ENCODE results near the gene POU3F1. TPM values are rescaled to one million over a fixed set of nuclear protein-coding genes. Genes with fewer than 3 reads are reported as not detected.
"Not testable (repeated sequence)": the region's sequence is repeated elsewhere in the genome, so short reads cannot be mapped to it uniquely, and the experiment has no call there.

Gene POU3F1
- total RNA-seq, 1 donor from 2014 or later = under 0.01 TPM

- DNase-seq (ENCODE audit: low read depth in 2 of 2) = peak in 1 of 2 donors; percentile 47
Measured at GRCh38 chr1:38047603-38048141, 1.1 kb upstream of the POU3F1 start.

- DNase-seq (ENCODE audit: low read depth in 2 of 2) = peak; percentile 12 to 86
Measured at GRCh38 chr1:38046884-38047602, 450 bp upstream of the POU3F1 start.

- no peak for DNase-seq (ENCODE audit: low read depth in 2 of 2)
Measured at GRCh38 chr1:38045401-38046332, 926 bp downstream of the POU3F1 start.

GRCh38 chr1:38044221-38045215 is 2.1 kb downstream of the POU3F1 start:
- no peak for DNase-seq (ENCODE audit: low read depth in 2 of 2)

DNA sequence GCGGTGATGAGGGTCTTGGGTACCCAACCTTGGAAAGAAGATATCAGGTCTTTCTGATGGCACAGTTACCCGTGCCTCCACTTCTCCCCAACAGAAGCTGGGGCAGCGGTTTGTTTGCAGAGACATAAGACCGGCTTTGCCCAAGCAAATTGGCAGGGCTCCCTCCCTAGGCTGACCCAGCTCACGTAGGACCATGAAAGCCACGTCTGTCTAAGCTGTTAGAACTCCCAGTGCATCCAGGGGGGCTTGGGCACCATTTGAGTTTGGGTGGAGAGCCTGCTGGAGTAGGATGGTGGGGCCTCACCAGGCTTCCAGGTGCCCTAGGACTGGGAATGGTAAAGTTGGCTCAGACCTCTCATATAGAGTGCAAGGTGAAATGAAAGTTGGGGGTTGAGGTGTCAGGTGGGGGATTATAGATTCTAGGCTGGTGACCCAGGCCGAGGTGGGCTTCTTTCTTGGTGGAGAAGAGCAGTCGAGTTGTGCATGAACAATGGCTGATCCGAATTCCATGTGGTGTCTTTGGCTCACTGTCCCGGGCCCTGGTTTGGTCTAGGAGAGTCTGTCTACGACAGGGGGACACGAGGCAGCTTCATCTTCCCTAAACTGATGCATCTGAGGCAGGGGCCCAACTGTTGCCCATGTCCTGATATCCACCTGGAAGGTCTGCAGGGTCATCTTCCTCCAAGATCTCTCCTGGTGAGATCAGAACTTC is 3.4 kb downstream of the POU3F1 start:
- DNase-seq (ENCODE audit: low read depth in 2 of 2) = no peak

- DNase-seq (ENCODE audit: low read depth in 2 of 2) = no peak
Measured at GRCh38 chr1:38041936-38042834, 4.4 kb downstream of the POU3F1 start.

DNA sequence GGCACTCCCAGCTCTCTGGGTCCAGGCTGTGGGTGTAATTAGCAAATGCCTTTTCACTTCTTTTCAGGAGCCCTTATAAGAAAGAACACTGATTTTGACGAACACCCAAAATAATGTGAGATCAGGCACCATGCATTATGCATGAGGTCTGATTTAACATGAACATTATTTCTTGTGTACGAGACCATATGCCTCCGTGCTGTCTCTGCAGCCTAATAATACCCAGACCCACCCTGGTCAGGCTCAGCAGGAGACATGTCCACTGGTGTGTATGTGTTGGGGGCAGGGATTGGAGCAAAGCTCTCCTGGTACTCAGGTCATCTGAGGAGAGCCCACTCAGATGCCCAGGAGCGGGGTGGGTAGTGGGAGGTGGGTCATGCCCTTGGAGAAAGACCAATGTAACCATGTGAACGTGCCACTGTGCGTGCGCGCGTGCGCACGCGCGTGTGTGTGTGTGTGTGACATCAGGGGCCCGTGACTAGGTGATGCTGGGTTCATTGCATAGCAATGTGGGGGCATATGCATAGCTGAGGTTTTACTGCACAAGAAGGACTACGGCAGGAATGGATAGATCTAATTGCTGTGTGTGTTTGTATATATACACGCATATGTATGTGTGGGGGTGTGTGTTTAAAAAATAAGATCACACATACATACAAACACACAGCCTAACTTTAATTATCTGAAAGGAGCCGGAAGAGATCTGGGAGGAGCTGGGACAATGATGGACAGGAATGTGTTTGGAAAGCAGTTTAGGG is 7.1 kb downstream of the POU3F1 start:
- no peak for DNase-seq (ENCODE audit: low read depth in 2 of 2)

DNA sequence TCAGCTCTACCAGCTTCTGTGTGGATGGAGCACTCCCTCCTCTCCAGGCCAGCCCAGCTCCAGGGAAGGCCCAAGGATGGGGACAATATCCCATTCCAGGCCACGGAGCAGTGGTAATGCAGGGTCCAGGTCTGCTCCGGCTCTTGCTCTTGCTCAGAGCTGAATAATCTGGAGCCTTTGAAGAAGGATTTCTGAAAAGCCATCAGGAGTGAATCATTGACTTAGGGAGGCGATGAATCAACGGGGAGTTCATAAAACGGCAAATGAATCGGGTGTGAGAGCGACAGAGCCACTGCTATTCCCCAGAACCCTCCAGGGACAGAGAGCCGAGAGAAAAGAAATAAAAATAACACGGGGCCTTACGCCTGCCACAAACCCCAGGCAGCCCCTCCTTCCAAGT is 7.7 kb downstream of the POU3F1 start:
- DNase-seq (ENCODE audit: low read depth in 2 of 2) = no peak

- peak in 1 of 2 donors; percentile 40 for DNase-seq (ENCODE audit: low read depth in 2 of 2)
Measured at GRCh38 chr1:38037221-38037939, 9.2 kb downstream of the POU3F1 start.

DNA sequence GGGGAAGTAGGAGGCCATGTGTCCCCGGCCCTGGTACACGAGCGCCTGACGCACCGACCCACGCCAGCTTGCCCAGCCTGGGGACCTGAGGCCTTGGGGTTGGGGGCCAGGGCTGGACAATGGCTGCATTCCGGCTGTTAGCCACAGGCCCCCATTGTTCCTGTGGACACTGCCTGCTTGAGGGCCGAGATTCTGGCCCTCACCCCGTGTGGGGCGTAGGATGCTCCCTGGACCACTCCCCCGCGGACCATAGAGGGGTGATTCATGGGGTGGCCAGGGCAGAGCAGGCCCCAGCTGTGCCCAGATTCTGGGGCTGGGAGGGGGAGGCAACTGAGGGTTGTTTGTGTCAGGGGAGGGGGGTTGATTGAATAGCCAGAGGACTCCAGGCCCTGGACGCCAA is 11.7 kb downstream of the POU3F1 start:
- DNase-seq (ENCODE audit: low read depth in 2 of 2) = no peak

DNA sequence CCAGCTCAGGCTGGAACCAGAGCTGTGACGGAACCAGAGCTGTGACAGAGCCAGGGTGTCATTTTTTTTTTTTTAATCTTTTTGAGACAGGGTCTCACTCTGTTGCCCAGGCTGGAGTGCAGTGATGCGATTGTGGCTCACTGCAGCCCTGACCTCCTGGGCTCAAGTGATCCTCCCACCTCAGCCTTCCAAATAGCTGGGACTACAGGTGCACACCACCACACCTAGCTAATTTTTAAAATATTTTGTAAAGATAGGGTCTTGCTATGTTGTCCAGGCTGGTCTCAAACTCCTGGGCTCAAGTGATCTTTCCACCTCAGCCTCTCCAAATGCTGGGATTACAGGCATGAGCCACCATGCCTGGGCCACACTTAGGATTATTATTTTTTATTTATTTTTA is 13.6 kb downstream of the POU3F1 start:
- not testable (repeated sequence) for DNase-seq (ENCODE audit: low read depth in 2 of 2)

GRCh38 chr1:38031513-38031866 is 15.1 kb downstream of the POU3F1 start:
- DNase-seq (ENCODE audit: low read depth in 2 of 2) = no peak

DNA sequence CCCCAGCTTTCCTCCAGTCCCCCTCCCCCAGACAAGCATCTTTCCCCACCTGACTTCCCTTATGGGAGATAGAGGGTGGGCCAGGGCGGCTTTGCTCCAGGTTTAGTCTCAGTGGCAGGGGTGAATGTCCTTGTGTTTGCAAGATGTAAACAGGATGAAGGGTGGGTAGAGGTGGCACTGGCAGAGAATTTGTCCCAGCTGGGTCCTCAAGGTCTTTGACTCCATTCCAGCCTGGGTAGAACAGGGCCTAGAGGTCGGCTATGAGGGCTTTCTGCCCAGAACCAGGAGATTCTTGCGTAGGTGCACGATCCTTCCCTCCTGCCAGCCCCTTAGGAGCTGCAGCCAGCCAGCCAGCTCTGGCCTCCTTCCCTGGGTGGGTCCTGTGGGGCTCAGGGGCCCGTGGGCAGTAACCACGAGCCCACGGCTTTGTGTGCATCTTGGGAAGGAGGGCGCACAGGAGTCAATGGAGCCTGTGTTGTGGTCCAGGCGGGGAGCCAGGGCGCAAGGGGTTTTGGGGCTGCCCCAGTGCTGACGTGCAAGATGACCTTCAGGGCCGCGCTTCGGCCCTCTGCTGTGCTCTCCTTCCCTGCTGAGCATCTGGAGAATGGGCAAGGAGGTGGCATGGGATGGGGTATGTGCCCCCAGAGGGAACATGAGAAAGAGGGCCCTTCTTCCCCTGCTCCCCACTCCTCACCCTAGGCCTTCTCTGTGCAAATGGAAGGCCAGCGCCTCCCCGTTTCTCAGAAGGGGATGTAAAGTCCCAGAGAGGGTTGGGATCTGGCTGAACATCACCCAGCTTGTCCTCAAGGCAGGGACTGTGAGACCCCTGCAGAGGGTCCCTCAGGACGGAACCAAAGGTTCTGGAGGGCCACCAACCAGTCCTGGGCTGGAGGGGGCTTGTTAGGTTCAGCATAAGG is 15.7 kb downstream of the POU3F1 start:
- no peak for DNase-seq (ENCODE audit: low read depth in 2 of 2)

DNA sequence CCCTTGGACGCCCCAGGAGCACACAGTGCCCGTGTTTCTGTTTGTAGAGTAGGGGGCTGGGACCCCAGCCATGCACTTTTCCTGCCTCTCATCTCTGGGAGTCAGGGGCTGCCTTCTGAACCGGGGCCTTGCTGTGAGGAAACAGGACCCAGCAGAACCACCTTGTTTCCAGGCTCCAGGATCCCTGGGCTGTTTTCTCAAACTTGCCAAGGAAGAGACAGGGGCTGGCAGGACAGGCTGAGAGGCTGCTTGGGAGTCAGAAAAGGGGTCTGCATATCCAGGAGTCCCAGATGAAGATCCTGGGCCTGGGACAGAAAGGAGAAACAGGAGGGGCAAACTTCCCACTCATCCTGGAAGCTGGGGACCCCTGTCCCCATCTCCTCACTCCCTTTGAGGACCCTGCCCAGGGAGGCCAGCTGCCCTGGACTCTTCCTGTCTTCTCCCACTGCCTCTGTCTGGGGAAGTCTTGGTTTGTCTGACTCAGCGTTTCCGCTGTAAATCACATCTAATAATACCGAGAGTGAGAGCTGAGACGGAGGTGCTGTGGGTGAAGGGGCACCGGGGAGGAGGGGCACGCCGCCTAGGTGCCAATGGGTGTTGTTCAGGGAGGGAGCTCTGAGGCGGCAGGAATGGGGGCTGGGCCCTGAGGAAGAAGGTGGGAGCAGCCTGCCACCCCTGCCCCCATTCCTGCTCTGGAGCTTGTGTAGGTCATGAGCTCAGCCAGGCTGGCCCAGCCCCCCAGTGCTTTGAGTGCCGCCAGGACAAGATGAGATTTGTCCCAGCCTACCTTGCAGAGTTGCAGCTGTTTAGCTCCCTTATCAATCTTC is 16.7 kb downstream of the POU3F1 start:
- DNase-seq (ENCODE audit: low read depth in 2 of 2) = peak in 1 of 2 donors; percentile 66

DNA sequence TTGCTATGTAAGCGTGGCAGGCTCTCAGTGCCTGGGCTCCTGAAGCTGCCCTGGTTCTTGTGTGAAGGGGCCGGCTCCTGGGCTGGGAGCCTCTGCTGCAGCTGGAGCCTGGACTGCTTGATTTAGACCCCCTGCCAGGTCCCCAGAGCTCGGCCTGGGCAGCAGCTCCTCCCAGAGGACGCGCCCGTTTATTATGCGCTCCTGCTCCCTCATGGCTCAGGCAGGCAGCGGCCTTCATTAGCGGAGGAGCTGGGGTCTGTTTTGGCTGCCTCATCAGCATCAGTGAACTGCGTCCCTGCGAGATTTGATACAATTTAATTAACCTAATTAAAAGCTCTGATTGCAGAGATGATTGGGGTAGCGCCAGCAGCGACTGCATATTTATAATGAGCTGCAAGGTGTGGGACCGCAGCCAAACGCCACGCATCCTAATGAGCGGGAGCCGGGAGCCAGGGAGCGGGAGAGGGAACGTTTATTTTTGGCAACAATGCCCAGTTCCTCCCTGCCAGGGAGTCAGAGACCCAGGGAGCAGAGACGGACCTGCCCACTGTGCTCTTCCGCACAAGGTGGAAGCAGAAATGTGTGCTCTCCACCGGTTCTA is 17.4 kb downstream of the POU3F1 start:
- no peak for DNase-seq (ENCODE audit: low read depth in 2 of 2)

DNA sequence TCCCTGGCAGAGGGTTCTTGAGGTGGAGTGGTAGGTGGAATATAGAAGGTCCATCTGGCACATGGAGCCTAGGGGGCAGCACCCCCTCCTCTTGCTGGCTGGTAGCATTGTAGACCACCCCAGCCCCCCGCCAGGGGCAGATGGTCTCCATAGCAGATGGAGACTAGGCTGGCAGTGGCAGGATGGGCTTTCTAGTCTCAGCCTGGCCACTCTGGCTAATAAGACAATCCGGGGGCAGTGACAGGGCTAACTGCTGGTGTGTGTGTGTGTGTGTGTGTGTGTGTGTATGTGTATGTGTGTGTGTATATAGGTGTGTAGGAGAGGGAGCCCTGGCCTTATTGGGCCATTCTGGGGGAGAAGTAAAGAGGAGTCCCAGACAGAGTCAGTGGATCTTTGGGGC is 17.9 kb downstream of the POU3F1 start:
- DNase-seq (ENCODE audit: low read depth in 2 of 2) = no peak
